Tibial nerve (tissue), 3 donors: Measurements from ENCODE around the gene MOCS1.

Experiments used
- POLR2A ChIP-seq, 2 donors: fragments of 450-650 bp; IDR thresholded peaks; one replicate each; pipeline ENCODE4 v1.6.1; 2017; ENCODE audit warnings: antibody characterized with exemption in 2 of 2, mild to moderate bottlenecking in 2 of 2, moderate library complexity in 2 of 2
- TF ChIP-seq, protein P1 (sequence below), 5 experiments: fragments of 200-600 bp in 3 of 5; fragments of 450-650 bp in 2 of 5; sonication (generic) in 3 of 5; IDR thresholded peaks; one replicate each; pipeline ENCODE4 v1.5.1; 2016 to 2019; ENCODE audit warnings: antibody characterized with exemption in 5 of 5, mild to moderate bottlenecking in 3 of 5, moderate library complexity in 2 of 5

DNA sequence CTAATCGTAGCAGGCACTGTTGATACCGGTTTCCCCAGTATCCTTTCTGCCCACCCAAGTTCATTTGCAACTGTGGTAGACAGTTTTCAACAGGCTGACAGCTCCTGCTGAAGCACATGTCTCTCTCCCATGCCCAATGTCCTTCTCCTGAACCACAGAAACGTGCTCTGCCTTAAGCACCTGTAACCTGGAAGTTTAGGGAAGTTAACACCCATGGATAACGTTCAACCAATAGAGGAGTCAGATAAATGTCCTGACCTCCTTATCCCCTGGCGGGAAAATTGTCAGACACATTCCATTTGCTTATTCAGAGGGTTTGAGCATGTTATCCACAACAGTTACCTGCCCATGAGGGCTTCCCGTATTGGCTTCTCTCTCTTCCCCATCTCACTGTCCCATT lies 29.8 kb upstream of the MOCS1 start:
- TF ChIP-seq, protein P1, sequence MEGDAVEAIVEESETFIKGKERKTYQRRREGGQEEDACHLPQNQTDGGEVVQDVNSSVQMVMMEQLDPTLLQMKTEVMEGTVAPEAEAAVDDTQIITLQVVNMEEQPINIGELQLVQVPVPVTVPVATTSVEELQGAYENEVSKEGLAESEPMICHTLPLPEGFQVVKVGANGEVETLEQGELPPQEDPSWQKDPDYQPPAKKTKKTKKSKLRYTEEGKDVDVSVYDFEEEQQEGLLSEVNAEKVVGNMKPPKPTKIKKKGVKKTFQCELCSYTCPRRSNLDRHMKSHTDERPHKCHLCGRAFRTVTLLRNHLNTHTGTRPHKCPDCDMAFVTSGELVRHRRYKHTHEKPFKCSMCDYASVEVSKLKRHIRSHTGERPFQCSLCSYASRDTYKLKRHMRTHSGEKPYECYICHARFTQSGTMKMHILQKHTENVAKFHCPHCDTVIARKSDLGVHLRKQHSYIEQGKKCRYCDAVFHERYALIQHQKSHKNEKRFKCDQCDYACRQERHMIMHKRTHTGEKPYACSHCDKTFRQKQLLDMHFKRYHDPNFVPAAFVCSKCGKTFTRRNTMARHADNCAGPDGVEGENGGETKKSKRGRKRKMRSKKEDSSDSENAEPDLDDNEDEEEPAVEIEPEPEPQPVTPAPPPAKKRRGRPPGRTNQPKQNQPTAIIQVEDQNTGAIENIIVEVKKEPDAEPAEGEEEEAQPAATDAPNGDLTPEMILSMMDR (IDR thresholded peaks at IDR 0.05), result no peak
- TF ChIP-seq POLR2A (IDR thresholded peaks at IDR 0.05), result no peak
